GM12878 (cell line): ENCODE data around the gene IGSF6. TPM values are rescaled to one million over a fixed set of nuclear protein-coding genes. Genes with fewer than 3 reads are reported as not detected.

ENCODE experiments used
- ATF7 ChIP-seq: fragments of 450-650 bp; IDR thresholded peaks from 2 replicates; pipeline ENCODE4 v1.6.1; 2016; ENCODE audit warnings: low read depth, mild to moderate bottlenecking
- GABPA ChIP-seq: IDR thresholded peaks from 2 replicates; pipeline ENCODE4 v1.6.1; 2014; ENCODE audit warnings: antibody characterized with exemption, low read depth, mild to moderate bottlenecking, inconsistent platforms
- PAX8 ChIP-seq: fragments of 450-650 bp; IDR thresholded peaks from 2 replicates; pipeline ENCODE4 v1.6.1; 2017; ENCODE audit warnings: mild to moderate bottlenecking, moderate library complexity
- RAD21 ChIP-seq: IDR thresholded peaks from 2 replicates; pipeline ENCODE4 v1.6.1; 2011; ENCODE audit warnings: mild to moderate bottlenecking, low read depth, low read length, moderate library complexity; ENCODE audit not compliant: insufficient read depth
- STAT1 ChIP-seq: fragments of 450-650 bp; conservative IDR thresholded peaks from 2 replicates; pipeline ENCODE4 v1.6.1; 2014; ENCODE audit warnings: antibody characterized with exemption, mild to moderate bottlenecking
- polyA plus RNA-seq, 11 experiments: library from polyadenylated mRNA; depleted of rRNA in 4 of 11; unstranded in 6 of 11; stranded (reverse) in 5 of 11; fragments of >200 nt; fragmentation: Nextera tagmentation in 4 of 11; fragmentation: Illumina TruSeq in 1 of 11; extraction: Ambion mirVana in 4 of 11; extraction: Trizol in 1 of 11; gene quantifications; 1 replicate in 1 of 11; 2 replicates in 10 of 11; pipeline versions ENCODE4 v1.2.1 to v1.2.3, GENCODE V29; 2011 to 2016; ENCODE audit warnings: inconsistent platforms in 2 of 11, missing spikeins in 2 of 11, low read depth in 1 of 11
- total RNA-seq, 4 experiments: library from RNA; depleted of rRNA in 3 of 4; stranded (reverse); fragments of >200 nt in 3 of 4; fragmentation: Illumina TruSeq in 1 of 4; extraction: Trizol in 1 of 4; gene quantifications; 2 replicates each; pipeline versions ENCODE4 v1.2.1 to v1.2.3, GENCODE V29; 2013 to 2021
- TF ChIP-seq, protein P1 (sequence below): fragments of 450-650 bp; formaldehyde crosslinking; IDR thresholded peaks from 2 replicates; pipeline ENCODE4 v1.4.0; 2020; ENCODE audit warnings: mild to moderate bottlenecking, moderate library complexity
- TF ChIP-seq, protein P2 (sequence below): fragments of 450-650 bp; IDR thresholded peaks from 2 replicates; pipeline ENCODE4 v1.6.1; 2016; ENCODE audit warnings: mild to moderate bottlenecking, moderate library complexity, borderline replicate concordance
- TF ChIP-seq, protein P3 (sequence below): fragments of 450-650 bp; IDR thresholded peaks from 2 replicates; pipeline ENCODE4 v1.6.1; 2017; ENCODE audit warnings: mild to moderate bottlenecking, low read depth, inconsistent platforms; ENCODE audit not compliant: poor library complexity, severe bottlenecking

Gene IGSF6
- total and polyA plus RNA-seq, 10 of the 15 experiments (the other 5 are each of a cell fraction or from before 2014, with no cell fraction given): 0.32 to 1.2 (median 0.72) TPM

DNA sequence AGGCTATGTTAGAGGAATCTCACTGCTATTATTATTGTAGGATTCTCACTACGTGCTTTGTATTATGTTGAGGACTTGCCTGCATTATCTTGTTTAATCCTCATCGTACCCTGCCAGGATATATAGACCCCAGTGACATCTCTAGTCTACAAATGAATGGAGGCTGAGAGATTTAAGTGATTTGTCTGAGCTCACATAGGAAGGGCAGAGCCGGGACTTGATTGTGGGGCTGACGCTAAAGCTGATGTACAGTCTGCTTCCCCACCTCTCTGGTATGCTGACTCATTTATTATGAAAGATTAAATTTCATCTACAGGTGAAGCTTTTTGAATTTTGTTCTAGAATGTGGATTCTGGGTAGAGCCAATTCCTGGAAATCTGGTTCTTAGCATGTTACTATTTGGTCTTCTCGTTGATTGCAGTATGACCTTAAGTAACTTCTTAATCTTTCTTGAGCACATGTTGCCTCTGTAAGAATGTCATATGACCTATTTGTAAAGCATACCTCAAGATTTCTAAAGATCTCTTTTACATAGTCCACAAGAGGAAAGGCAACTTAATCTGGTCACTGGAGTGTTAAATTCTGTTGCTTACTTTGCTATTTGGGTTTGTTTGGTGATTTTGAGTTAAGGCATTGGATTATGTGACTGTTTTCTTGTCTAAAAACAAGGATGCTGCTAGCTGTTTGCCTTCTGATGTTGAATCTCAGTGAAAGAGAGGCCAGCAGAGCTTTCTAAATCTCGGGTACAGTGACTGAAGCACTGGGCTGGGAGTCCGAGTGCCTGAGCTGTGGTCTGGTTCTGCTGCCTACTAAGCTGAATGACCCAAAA lies 40.6 kb downstream of the IGSF6 start (continued):
- TF ChIP-seq, protein P1, sequence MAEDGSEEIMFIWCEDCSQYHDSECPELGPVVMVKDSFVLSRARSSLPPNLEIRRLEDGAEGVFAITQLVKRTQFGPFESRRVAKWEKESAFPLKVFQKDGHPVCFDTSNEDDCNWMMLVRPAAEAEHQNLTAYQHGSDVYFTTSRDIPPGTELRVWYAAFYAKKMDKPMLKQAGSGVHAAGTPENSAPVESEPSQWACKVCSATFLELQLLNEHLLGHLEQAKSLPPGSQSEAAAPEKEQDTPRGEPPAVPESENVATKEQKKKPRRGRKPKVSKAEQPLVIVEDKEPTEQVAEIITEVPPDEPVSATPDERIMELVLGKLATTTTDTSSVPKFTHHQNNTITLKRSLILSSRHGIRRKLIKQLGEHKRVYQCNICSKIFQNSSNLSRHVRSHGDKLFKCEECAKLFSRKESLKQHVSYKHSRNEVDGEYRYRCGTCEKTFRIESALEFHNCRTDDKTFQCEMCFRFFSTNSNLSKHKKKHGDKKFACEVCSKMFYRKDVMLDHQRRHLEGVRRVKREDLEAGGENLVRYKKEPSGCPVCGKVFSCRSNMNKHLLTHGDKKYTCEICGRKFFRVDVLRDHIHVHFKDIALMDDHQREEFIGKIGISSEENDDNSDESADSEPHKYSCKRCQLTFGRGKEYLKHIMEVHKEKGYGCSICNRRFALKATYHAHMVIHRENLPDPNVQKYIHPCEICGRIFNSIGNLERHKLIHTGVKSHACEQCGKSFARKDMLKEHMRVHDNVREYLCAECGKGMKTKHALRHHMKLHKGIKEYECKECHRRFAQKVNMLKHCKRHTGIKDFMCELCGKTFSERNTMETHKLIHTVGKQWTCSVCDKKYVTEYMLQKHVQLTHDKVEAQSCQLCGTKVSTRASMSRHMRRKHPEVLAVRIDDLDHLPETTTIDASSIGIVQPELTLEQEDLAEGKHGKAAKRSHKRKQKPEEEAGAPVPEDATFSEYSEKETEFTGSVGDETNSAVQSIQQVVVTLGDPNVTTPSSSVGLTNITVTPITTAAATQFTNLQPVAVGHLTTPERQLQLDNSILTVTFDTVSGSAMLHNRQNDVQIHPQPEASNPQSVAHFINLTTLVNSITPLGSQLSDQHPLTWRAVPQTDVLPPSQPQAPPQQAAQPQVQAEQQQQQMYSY (CRISPR knock-in tag): no peak
- TF ChIP-seq, protein P2, sequence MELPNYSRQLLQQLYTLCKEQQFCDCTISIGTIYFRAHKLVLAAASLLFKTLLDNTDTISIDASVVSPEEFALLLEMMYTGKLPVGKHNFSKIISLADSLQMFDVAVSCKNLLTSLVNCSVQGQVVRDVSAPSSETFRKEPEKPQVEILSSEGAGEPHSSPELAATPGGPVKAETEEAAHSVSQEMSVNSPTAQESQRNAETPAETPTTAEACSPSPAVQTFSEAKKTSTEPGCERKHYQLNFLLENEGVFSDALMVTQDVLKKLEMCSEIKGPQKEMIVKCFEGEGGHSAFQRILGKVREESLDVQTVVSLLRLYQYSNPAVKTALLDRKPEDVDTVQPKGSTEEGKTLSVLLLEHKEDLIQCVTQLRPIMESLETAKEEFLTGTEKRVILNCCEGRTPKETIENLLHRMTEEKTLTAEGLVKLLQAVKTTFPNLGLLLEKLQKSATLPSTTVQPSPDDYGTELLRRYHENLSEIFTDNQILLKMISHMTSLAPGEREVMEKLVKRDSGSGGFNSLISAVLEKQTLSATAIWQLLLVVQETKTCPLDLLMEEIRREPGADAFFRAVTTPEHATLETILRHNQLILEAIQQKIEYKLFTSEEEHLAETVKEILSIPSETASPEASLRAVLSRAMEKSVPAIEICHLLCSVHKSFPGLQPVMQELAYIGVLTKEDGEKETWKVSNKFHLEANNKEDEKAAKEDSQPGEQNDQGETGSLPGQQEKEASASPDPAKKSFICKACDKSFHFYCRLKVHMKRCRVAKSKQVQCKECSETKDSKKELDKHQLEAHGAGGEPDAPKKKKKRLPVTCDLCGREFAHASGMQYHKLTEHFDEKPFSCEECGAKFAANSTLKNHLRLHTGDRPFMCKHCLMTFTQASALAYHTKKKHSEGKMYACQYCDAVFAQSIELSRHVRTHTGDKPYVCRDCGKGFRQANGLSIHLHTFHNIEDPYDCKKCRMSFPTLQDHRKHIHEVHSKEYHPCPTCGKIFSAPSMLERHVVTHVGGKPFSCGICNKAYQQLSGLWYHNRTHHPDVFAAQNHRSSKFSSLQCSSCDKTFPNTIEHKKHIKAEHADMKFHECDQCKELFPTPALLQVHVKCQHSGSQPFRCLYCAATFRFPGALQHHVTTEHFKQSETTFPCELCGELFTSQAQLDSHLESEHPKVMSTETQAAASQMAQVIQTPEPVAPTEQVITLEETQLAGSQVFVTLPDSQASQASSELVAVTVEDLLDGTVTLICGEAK: no peak
- TF ChIP-seq, protein P3, sequence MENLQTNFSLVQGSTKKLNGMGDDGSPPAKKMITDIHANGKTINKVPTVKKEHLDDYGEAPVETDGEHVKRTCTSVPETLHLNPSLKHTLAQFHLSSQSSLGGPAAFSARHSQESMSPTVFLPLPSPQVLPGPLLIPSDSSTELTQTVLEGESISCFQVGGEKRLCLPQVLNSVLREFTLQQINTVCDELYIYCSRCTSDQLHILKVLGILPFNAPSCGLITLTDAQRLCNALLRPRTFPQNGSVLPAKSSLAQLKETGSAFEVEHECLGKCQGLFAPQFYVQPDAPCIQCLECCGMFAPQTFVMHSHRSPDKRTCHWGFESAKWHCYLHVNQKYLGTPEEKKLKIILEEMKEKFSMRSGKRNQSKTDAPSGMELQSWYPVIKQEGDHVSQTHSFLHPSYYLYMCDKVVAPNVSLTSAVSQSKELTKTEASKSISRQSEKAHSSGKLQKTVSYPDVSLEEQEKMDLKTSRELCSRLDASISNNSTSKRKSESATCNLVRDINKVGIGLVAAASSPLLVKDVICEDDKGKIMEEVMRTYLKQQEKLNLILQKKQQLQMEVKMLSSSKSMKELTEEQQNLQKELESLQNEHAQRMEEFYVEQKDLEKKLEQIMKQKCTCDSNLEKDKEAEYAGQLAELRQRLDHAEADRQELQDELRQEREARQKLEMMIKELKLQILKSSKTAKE: no peak
- TF ChIP-seq RAD21 (no peak), ATF7 (no peak), STAT1 (no peak), PAX8 (no peak), GABPA (no peak)
